Kidney epithelial cell (primary cell): ENCODE results near the gene NPDC1. TPM values are rescaled to one million over a fixed set of nuclear protein-coding genes. Genes with fewer than 3 reads are reported as not detected.

Source experiments
- DNase-seq: peaks from one replicate; pipeline ENCODE4 v3.0.0-alpha.2; 2010; ENCODE audit warnings: low read depth
- H3K27me3 ChIP-seq: 2 replicates; pipeline ENCODE4 v1.6.0; 2011; ENCODE audit warnings: low read length; ENCODE audit not compliant: control insufficient read depth, insufficient read depth
- H3K36me3 ChIP-seq: 2 replicates; pipeline ENCODE4 v1.5.1; 2011; ENCODE audit warnings: low read length; ENCODE audit not compliant: control insufficient read depth, insufficient read depth
- H3K4me3 ChIP-seq: 2 replicates; pipeline ENCODE4 v1.5.1; 2011; ENCODE audit warnings: low read depth, mild to moderate bottlenecking, control low read depth, low read length
- total RNA-seq: library from RNA; depleted of rRNA; stranded (reverse); fragments of >200 nt; gene quantifications from 2 replicates; pipeline ENCODE4 v1.2.3, GENCODE V29; 2015
- TF ChIP-seq, protein P1 (sequence below): IDR thresholded peaks from 2 replicates; pipeline ENCODE4 v1.5.1; 2011; ENCODE audit warnings: mild to moderate bottlenecking, moderate library complexity, low read length, control low read depth, inconsistent platforms; ENCODE audit not compliant: insufficient read depth, poor library complexity, severe bottlenecking

Gene NPDC1
- total RNA-seq, 1 donor from 2014 or later: 58.3 TPM

DNA sequence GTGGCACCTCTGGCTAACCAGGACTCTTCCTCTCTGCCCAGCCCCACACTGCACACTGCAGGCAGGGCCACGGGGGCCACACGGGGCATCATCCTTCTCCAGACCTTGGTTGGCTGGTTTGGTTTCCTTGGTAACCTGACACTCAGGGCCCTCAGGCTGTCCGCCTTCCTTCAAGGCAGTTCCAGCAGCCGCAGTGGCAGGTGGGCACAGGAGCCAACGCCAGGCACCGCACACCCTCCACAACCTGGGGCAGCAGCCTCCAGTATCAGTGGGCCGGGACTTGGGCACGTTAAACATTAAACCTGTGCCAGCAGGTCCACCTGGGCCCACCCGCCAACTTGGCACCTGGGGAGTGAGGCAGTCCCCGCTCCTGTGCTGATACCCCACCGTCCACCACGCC lies 1.9 kb downstream of the NPDC1 start:
- H3K36me3 ChIP-seq: no peaks in the 10 kb centered on the region
- DNase-seq: no peak
- TF ChIP-seq, protein P1, sequence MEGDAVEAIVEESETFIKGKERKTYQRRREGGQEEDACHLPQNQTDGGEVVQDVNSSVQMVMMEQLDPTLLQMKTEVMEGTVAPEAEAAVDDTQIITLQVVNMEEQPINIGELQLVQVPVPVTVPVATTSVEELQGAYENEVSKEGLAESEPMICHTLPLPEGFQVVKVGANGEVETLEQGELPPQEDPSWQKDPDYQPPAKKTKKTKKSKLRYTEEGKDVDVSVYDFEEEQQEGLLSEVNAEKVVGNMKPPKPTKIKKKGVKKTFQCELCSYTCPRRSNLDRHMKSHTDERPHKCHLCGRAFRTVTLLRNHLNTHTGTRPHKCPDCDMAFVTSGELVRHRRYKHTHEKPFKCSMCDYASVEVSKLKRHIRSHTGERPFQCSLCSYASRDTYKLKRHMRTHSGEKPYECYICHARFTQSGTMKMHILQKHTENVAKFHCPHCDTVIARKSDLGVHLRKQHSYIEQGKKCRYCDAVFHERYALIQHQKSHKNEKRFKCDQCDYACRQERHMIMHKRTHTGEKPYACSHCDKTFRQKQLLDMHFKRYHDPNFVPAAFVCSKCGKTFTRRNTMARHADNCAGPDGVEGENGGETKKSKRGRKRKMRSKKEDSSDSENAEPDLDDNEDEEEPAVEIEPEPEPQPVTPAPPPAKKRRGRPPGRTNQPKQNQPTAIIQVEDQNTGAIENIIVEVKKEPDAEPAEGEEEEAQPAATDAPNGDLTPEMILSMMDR: no peak
- peaks cover 21% of the 10 kb centered on the region for H3K27me3 ChIP-seq
- H3K4me3 ChIP-seq: peak overlapping the region; percentile 14

- Histone ChIP-seq H3K4me3 (no peak overlapping the region), H3K36me3 (no peaks in the 10 kb centered on the region), H3K27me3 (peaks cover 12% of the 10 kb centered on the region)
- TF ChIP-seq, protein P1: no peak
- DNase-seq: no peak
Measured at GRCh38 chr9:137042751-137043727, 2.9 kb downstream of the NPDC1 start.

DNA sequence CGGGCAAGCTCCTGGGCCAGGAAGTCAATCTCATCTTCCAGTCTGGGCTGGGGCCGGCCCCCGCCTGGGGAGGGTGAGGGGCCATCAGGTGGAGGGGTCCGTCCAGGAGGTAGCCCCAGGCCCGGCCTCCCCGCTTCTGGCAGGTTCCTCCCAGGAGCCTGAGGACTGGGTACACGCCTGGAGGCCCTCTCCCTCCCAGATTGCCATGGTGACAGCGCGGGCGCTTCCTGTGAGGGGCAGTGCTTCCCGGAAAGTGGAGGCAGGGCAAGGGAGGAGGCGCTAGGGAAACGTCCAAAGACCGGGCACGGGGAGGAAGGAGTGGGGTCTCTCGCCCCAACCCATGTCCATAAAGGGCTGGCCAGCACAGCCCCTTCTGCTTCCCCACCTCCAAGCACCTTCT lies 4.9 kb downstream of the NPDC1 start:
- H3K36me3 ChIP-seq: no peaks in the 10 kb centered on the region
- TF ChIP-seq, protein P1: no peak
- H3K4me3 ChIP-seq: no peak overlapping the region
- H3K27me3 ChIP-seq: no peaks in the 10 kb centered on the region
- no peak for DNase-seq

- Histone ChIP-seq H3K4me3 (no peak overlapping the region), H3K36me3 (no peaks in the 10 kb centered on the region), H3K27me3 (no peaks in the 10 kb centered on the region)
- no peak for DNase-seq
- TF ChIP-seq, protein P1: no peak
Measured at GRCh38 chr9:137040568-137040967, 5.4 kb downstream of the NPDC1 start.

DNA sequence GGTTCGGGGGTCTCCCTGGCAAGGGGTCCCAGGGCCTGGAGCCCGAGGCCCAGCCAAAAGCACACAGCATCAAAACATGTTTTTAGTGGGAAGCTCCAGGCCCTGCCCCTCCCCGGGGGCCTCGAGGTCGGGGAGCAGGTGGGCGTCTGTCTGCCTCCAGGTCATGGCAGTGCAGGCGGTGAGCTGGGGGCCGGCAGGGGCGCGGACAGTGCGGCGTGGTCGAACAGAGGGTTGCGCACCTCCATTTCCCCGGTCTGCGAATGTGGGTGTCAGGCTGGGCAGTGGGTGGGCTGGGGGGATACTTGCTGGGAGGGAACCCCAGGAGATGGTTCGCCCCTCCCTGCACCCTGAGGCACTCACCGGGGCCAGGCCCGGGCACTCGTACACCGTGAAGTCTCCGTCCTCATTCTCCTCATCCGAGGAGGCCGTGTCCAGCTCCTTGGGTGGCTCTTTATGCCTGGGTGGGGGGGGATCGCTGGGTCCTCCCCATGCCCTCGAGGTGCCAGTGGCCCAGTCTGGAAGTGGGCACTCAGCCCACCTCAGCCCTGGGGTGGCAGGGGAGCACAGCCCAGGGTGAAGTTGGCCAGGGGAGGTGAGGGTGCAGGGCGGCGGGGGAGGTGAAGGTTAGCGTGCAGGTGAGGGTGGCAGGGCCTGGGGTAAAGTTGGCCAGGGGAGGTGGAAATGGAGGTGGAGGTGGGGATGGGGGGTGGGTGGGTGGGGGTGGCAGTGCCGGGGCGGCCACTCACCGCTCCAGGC lies 6.2 kb downstream of the NPDC1 start:
- Histone ChIP-seq H3K36me3 (no peaks in the 10 kb centered on the region), H3K27me3 (no peaks in the 10 kb centered on the region), H3K4me3 (no peak overlapping the region)
- DNase-seq: no peak
- TF ChIP-seq, protein P1: no peak
